K562 (cell line): ENCODE data around the gene ZNRF2. TPM values are rescaled to one million over a fixed set of nuclear protein-coding genes. Genes with fewer than 3 reads are reported as not detected.

Source experiments
- BHLHE40 ChIP-seq: IDR thresholded peaks from 2 replicates; pipeline ENCODE4 v1.6.1; 2011; ENCODE audit warnings: low read length, improper control_type of control experiment
- CAMTA2 ChIP-seq: fragments of 250-450 bp; sonication (Bioruptor Pico); conservative IDR thresholded peaks from 2 replicates; pipeline ENCODE4 v1.5.1; 2022
- JUND ChIP-seq, 2 experiments: IDR thresholded peaks; 2 replicates in 1 of 2; 3 replicates in 1 of 2; pipeline ENCODE4 v1.6.1; 2011; ENCODE audit warnings: borderline replicate concordance in 2 of 2, low read depth in 2 of 2, low read length in 2 of 2, improper control_type of control experiment in 1 of 2, missing biosample characterization in 1 of 2, missing genetic modification characterization in 1 of 2, missing genetic modification reagents in 1 of 2
- LCOR ChIP-seq: sonication (generic); formaldehyde crosslinking; IDR thresholded peaks from 2 replicates; pipeline ENCODE4 v1.8.0; 2022; ENCODE audit warnings: mild to moderate bottlenecking, missing genetic modification reagents
- MECOM ChIP-seq: fragments of 250-450 bp; sonication (Bioruptor Pico); IDR thresholded peaks from 2 replicates; pipeline ENCODE4 v1.8.0; 2022; ENCODE audit warnings: inconsistent platforms
- NONO ChIP-seq, 2 experiments: fragments of 200-400 bp in 1 of 2; fragments of 450-650 bp in 1 of 2; formaldehyde crosslinking in 1 of 2; IDR thresholded peaks; 2 replicates each; pipeline ENCODE4 v1.6.1; 2017; ENCODE audit warnings: low read depth in 2 of 2, mild to moderate bottlenecking in 2 of 2, moderate library complexity in 2 of 2, low read length in 1 of 2
- OTX1 ChIP-seq: fragments of 450-650 bp; formaldehyde crosslinking; IDR thresholded peaks from 2 replicates; pipeline ENCODE4 v1.4.0; 2022; ENCODE audit warnings: mild to moderate bottlenecking
- RAD51 ChIP-seq: fragments of 450-650 bp; IDR thresholded peaks from 2 replicates; pipeline ENCODE4 v1.7.1; 2016; ENCODE audit warnings: low read depth, mild to moderate bottlenecking, borderline replicate concordance
- RBM17 ChIP-seq: fragments of 200-400 bp; formaldehyde crosslinking; IDR thresholded peaks from 2 replicates; pipeline ENCODE4 v1.6.1; 2017; ENCODE audit warnings: low read depth, mild to moderate bottlenecking, low read length, borderline replicate concordance
- SRSF7 ChIP-seq: fragments of 200-400 bp; formaldehyde crosslinking; optimal IDR thresholded peaks from 2 replicates; pipeline ENCODE3; 2017; ENCODE audit warnings: mild to moderate bottlenecking, low read depth, low read length
- TSC22D4 ChIP-seq: fragments of 450-650 bp; IDR thresholded peaks from 2 replicates; pipeline ENCODE4 v1.6.1; 2016; ENCODE audit warnings: missing genetic modification characterization, missing biosample characterization, control low read depth
- polyA plus RNA-seq, 8 experiments: library from polyadenylated mRNA; depleted of rRNA in 4 of 8; stranded (reverse) in 5 of 8; unstranded in 3 of 8; fragments of >200 nt; fragmentation: Nextera tagmentation in 2 of 8; fragmentation: Illumina TruSeq in 1 of 8; extraction: Ambion mirVana in 2 of 8; extraction: Trizol in 1 of 8; gene quantifications; 2 replicates each; pipeline versions ENCODE4 v1.2.1 to v1.2.3, GENCODE V29; 2011 to 2014; ENCODE audit warnings: inconsistent platforms in 1 of 8, missing spikeins in 1 of 8
- total RNA-seq, 7 experiments: library from RNA; depleted of rRNA in 6 of 7; stranded (reverse); fragments of >200 nt in 6 of 7; fragmentation: Illumina TruSeq in 2 of 7; extraction: Trizol in 2 of 7; gene quantifications; 2 replicates each; pipeline versions ENCODE4 v1.2.1 to v1.2.3, GENCODE V29; 2011 to 2021; ENCODE audit warnings: low replicate concordance in 1 of 7
- TF ChIP-seq, protein P1 (sequence below): conservative IDR thresholded peaks from 2 replicates; pipeline ENCODE4 v1.6.1; 2011; ENCODE audit warnings: low read depth, mild to moderate bottlenecking, low read length; ENCODE audit not compliant: control insufficient read depth
- TF ChIP-seq, protein P2 (sequence below): fragments of 250-450 bp; sonication (Bioruptor Pico); IDR thresholded peaks from 2 replicates; pipeline ENCODE4 v1.8.0; 2022; ENCODE audit warnings: moderate library complexity, mild to moderate bottlenecking, inconsistent platforms
- TF ChIP-seq, protein P3 (sequence below): fragments of 450-650 bp; formaldehyde crosslinking; IDR thresholded peaks from 2 replicates; pipeline ENCODE4 v1.4.0; 2020; ENCODE audit warnings: mild to moderate bottlenecking, moderate library complexity
- TF ChIP-seq, protein P4 (sequence below): fragments of 250-450 bp; sonication (Bioruptor Pico); IDR thresholded peaks from 2 replicates; pipeline ENCODE4 v1.8.0; 2021; ENCODE audit warnings: moderate library complexity, mild to moderate bottlenecking, inconsistent platforms
- TF ChIP-seq, protein P5 (sequence below): sonication (generic); formaldehyde crosslinking; IDR thresholded peaks from 2 replicates; pipeline ENCODE4 v1.8.0; 2023; ENCODE audit warnings: missing genetic modification reagents, mild to moderate bottlenecking, borderline replicate concordance

The ZNRF2 gene
- total and polyA plus RNA-seq, 9 of the 15 experiments (the other 6 are each of a cell fraction or from before 2014, with no cell fraction given), result 1.1 to 13.9 (median 5.5) TPM

DNA sequence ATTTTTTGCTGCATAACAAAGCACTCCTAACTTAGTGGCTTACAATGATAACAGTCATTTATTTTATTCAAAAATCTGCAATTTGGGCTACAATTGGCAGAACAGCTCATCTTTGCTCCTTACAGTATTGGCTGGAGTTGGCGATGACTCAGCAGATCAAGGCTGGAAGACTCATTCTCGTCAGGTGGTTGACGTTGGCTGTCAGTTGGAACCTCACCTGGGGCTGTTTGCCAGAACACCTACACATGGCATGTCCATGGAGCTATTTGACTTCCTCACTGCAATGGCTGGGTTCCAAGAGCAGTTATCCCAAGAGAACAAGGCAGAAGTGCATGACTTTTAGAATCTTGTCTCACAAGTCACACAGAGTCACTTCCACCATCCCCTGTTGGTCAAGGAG is 119.1 kb downstream of the ZNRF2 start (continued):
- TF ChIP-seq, protein P1, sequence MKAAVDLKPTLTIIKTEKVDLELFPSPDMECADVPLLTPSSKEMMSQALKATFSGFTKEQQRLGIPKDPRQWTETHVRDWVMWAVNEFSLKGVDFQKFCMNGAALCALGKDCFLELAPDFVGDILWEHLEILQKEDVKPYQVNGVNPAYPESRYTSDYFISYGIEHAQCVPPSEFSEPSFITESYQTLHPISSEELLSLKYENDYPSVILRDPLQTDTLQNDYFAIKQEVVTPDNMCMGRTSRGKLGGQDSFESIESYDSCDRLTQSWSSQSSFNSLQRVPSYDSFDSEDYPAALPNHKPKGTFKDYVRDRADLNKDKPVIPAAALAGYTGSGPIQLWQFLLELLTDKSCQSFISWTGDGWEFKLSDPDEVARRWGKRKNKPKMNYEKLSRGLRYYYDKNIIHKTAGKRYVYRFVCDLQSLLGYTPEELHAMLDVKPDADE, result no peak
- TF ChIP-seq SRSF7, result no peak
- TF ChIP-seq OTX1 (CRISPR knock-in tag), result no peak
- TF ChIP-seq, protein P2, sequence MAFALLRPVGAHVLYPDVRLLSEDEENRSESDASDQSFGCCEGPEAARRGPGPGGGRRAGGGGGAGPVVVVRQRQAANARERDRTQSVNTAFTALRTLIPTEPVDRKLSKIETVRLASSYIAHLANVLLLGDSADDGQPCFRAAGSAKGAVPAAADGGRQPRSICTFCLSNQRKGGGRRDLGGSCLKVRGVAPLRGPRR (CRISPR knock-in tag), result no peak
- TF ChIP-seq TSC22D4 (tag), result no peak
- TF ChIP-seq, protein P3, sequence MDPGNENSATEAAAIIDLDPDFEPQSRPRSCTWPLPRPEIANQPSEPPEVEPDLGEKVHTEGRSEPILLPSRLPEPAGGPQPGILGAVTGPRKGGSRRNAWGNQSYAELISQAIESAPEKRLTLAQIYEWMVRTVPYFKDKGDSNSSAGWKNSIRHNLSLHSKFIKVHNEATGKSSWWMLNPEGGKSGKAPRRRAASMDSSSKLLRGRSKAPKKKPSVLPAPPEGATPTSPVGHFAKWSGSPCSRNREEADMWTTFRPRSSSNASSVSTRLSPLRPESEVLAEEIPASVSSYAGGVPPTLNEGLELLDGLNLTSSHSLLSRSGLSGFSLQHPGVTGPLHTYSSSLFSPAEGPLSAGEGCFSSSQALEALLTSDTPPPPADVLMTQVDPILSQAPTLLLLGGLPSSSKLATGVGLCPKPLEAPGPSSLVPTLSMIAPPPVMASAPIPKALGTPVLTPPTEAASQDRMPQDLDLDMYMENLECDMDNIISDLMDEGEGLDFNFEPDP (CRISPR knock-in tag), result no peak
- TF ChIP-seq, protein P4, sequence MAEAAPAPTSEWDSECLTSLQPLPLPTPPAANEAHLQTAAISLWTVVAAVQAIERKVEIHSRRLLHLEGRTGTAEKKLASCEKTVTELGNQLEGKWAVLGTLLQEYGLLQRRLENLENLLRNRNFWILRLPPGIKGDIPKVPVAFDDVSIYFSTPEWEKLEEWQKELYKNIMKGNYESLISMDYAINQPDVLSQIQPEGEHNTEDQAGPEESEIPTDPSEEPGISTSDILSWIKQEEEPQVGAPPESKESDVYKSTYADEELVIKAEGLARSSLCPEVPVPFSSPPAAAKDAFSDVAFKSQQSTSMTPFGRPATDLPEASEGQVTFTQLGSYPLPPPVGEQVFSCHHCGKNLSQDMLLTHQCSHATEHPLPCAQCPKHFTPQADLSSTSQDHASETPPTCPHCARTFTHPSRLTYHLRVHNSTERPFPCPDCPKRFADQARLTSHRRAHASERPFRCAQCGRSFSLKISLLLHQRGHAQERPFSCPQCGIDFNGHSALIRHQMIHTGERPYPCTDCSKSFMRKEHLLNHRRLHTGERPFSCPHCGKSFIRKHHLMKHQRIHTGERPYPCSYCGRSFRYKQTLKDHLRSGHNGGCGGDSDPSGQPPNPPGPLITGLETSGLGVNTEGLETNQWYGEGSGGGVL (CRISPR knock-in tag), result no peak
- TF ChIP-seq MECOM (CRISPR knock-in tag), result no peak
- no peak for TF ChIP-seq RAD51
- TF ChIP-seq LCOR (CRISPR knock-in tag), result no peak
- no peak for TF ChIP-seq JUND (IDR thresholded peaks at IDR 0.05; ENCODE audit: borderline replicate concordance, low read depth, low read length)
- TF ChIP-seq JUND (tag; IDR thresholded peaks at IDR 0.05; ENCODE audit: borderline replicate concordance, low read depth, low read length), result peak; percentile 29; the same call in 1 of the 3 replicates
- TF ChIP-seq, protein P5, sequence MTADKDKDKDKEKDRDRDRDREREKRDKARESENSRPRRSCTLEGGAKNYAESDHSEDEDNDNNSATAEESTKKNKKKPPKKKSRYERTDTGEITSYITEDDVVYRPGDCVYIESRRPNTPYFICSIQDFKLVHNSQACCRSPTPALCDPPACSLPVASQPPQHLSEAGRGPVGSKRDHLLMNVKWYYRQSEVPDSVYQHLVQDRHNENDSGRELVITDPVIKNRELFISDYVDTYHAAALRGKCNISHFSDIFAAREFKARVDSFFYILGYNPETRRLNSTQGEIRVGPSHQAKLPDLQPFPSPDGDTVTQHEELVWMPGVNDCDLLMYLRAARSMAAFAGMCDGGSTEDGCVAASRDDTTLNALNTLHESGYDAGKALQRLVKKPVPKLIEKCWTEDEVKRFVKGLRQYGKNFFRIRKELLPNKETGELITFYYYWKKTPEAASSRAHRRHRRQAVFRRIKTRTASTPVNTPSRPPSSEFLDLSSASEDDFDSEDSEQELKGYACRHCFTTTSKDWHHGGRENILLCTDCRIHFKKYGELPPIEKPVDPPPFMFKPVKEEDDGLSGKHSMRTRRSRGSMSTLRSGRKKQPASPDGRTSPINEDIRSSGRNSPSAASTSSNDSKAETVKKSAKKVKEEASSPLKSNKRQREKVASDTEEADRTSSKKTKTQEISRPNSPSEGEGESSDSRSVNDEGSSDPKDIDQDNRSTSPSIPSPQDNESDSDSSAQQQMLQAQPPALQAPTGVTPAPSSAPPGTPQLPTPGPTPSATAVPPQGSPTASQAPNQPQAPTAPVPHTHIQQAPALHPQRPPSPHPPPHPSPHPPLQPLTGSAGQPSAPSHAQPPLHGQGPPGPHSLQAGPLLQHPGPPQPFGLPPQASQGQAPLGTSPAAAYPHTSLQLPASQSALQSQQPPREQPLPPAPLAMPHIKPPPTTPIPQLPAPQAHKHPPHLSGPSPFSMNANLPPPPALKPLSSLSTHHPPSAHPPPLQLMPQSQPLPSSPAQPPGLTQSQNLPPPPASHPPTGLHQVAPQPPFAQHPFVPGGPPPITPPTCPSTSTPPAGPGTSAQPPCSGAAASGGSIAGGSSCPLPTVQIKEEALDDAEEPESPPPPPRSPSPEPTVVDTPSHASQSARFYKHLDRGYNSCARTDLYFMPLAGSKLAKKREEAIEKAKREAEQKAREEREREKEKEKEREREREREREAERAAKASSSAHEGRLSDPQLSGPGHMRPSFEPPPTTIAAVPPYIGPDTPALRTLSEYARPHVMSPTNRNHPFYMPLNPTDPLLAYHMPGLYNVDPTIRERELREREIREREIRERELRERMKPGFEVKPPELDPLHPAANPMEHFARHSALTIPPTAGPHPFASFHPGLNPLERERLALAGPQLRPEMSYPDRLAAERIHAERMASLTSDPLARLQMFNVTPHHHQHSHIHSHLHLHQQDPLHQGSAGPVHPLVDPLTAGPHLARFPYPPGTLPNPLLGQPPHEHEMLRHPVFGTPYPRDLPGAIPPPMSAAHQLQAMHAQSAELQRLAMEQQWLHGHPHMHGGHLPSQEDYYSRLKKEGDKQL (CRISPR knock-in tag), result no peak
- TF ChIP-seq RBM17, result no peak
- TF ChIP-seq NONO (IDR thresholded peaks at IDR 0.05; ENCODE audit: low read depth in 2 of 2, low read length in 1 of 2), result no peak
- TF ChIP-seq BHLHE40, result no peak
- TF ChIP-seq CAMTA2, result no peak
